Inflammatory macrophage treated with lipopolysaccharide for 1 hour (primary cell): ENCODE data around the gene COL27A1.

Source experiments
- DNase-seq, 2 donors: peaks; one replicate each; pipeline ENCODE4 v3.0.0-alpha.2; 2020 to 2022

COL27A1 gene

DNA sequence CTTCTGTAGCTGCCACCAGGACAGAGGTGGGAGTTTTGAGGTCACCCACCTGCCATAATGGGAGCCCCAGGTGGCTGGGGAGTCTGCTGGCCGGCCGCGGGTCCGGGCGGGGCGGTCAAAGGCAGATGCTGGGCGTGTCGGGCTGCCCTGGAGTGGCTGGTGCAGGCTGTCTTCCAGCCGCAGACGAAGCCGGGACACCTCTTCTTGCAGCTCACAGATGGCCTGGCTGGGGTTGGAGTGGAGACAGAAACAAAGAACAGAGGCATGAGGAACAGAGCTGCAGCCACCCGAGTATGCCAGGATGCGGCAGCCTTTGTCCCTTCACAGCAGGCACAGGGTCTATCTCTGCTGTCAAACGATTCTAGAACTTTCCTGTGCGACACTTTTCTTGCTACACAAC, 192.3 kb downstream of the COL27A1 start:
- DNase-seq: no peak

DNA sequence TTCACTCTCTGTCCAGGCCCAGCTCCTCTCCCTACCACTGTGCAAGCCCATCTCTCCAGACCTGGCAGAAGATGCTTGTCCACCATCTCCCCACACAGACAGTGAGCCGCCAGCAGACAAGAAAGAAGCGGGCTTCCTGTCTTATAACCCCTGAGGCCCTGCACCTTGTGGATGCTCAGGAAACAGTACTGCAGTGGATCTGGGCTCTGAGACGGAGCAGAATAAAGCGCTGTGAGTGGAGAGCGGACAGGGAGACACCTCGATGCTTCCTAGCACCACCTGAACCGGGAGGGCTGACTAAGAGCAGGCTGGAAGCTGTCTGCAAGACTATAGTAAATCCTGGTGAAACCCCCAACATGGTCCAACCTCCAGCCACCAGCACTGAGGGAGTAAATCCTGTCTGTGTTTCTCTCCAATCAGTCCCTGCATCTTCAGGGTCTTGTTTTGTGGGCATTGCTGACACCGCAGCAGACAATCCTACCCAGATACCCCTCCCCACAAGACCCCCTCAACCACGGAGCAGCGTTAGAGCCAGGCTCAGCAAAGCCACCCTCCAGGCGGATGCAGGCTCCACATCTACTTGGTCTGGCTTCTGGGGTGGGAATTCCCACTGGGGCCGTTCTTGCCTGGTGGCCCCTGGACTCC, 193.0 kb downstream of the COL27A1 start:
- DNase-seq: no peak

DNA sequence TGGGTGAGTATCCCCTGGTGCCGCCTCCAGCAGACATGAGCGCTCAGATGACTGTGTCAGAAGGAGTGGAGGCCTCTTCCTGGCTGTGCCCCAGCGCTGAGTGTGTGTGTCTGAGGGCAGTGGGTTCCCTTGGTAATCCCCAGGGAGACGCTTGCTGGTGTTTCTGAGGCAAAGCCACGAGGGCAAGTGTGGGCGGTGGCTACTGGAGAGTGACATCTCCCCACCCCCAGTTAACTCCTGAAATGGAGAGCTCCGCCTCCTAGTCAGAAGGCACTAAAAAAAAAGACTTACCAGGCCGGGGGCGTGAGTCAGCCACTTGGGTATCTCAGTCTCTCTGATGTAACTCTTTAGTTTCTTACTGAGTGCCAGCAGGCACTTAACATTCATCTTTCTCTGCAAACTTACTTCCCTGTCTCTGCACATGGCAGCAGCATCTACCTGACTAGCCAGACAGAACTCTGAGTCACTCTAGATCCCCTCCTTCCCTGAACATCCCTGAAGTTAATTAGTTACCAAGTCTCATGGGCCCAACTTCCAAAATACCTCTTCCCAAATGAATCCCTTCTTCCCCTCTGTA, 193.7 kb downstream of the COL27A1 start:
- DNase-seq: peak; percentile 97 to 100

- DNase-seq: no peak
These were observed 194.6 kb downstream of the COL27A1 start for GRCh38 chr9:114349713-114350480.

GRCh38 chr9:114350636-114351401, 195.5 kb downstream of the COL27A1 start:
- DNase-seq: peak; percentile 53 to 89

DNA sequence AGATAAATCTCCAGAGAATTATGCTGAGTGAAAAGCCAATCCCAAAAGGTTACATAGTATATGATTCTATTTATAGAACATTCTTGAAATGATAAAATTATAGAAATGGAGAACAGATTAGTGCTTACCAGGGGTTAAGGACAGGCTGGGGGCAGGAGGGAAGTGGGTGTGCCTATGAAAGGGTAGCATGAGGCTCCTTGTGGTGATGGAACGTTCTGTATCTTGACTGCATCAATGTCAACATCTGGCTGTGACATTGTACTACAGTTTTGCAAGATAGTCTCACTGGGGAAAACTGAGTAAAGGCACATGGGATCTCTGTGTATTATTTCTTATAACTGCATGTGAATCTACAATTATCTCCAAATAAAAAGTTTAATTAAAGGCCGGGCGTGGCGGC, 196.6 kb downstream of the COL27A1 start:
- peak; percentile 13 to 73 for DNase-seq

DNA sequence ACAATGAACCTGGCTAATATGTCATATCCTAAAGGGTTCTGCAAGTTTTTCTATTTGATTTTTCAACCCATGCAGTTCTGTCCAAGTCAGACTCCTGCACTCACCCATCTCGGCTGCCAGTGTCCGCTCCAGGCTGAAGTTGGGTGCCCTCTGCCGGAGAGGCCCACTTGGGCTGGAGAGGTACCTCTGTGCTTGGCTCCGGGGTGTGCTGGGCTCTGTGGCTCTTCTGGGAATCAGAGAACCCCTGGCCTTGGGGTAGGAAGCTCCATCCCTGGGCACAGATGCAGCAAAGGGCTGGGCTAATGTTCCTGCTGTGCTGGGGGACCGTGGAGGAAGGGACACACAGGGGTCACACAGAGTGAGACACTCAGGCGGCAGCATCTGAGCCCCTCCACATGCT, 200.5 kb downstream of the COL27A1 start:
- DNase-seq: no peak

- no peak for DNase-seq
These were observed 201.5 kb downstream of the COL27A1 start for GRCh38 chr9:114356792-114357191.

- DNase-seq: no peak
These were observed 202.0 kb downstream of the COL27A1 start for GRCh38 chr9:114357360-114357759.

DNA sequence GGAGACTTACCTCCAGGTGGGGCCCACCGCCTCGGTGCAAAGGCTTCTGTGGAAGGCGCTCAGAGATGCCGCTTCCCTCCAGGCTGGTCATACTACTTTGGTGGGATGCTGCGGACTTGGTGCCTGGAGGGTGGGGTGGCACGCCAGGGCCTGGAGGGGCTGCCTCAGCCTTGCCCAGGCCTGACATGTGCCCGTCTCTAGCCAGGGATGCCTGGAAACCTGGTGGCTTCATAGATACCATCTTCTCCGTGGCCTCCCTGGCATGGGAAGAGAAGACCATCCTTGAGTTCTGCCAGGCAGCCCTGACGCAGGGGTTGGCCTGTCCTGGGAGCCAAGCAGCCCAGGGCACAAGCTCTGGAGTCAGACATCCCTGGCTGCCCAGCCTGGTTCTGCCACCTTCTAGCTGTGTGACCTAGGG, 202.6 kb downstream of the COL27A1 start:
- no peak for DNase-seq

GRCh38 chr9:114359801-114360200, 204.5 kb downstream of the COL27A1 start:
- DNase-seq: no peak

DNA sequence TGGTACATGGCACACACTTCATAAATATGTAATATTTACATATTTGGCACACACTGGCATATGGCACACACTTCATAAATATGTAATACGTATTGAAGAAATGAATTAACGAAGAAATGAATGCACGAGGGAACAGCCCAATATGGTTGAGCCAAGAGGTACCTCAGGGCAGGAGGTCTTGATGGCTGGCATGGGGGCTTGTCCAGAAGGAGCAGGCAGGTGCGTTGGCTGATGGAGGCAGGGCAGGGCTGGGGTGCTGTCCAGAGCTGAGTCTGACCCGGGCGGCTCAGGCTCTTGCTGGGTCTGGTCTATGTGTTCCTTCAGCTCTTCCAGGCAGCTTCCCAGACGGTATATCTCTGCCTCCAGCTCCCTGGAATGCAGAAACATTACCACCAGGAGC, 206.2 kb downstream of the COL27A1 start:
- no peak for DNase-seq
